NT2/D1 (cell line): ENCODE data around the gene WDR6.

Source experiments
- YY1 ChIP-seq: IDR thresholded peaks from 2 replicates; pipeline ENCODE4 v1.6.1; 2011; ENCODE audit not compliant: insufficient read length, insufficient read depth
- ZNF274 ChIP-seq: IDR thresholded peaks from 2 replicates; pipeline ENCODE4 v1.6.1; 2011; ENCODE audit warnings: mild to moderate bottlenecking, low read depth, low read length

GRCh38 chr3:48982686-48983085, 24.5 kb upstream of the WDR6 start:
- TF ChIP-seq YY1 (no peak), ZNF274 (no peak)
